Gastroesophageal sphincter (tissue), 3 donors: ENCODE data around the gene AKAP13.

Experiments used
- CTCF ChIP-seq, 4 experiments: fragments of 200-600 bp in 2 of 4; fragments of 450-650 bp in 2 of 4; sonication (generic) in 1 of 4; IDR thresholded peaks; one replicate each; pipeline ENCODE4 v1.5.1; 2017 to 2019; ENCODE audit warnings: antibody characterized with exemption in 4 of 4, mild to moderate bottlenecking in 2 of 4, moderate library complexity in 2 of 4
- POLR2A ChIP-seq, 2 donors: fragments of 450-650 bp; IDR thresholded peaks; one replicate each; pipeline ENCODE4 v1.6.1; 2017; ENCODE audit warnings: antibody characterized with exemption in 2 of 2, mild to moderate bottlenecking in 2 of 2, moderate library complexity in 1 of 2

GRCh38 chr15:85463276-85463892 is 83.0 kb downstream of the AKAP13 start:
- no peak for TF ChIP-seq POLR2A (IDR thresholded peaks at IDR 0.05)
- no peak for TF ChIP-seq CTCF (IDR thresholded peaks at IDR 0.05)
